Measurements from ENCODE around the gene FTCD.
"Not testable (repeated sequence)": the region's sequence is repeated elsewhere in the genome, so short reads cannot be mapped to it uniquely, and the experiment has no call there.

FTCD gene

DNA sequence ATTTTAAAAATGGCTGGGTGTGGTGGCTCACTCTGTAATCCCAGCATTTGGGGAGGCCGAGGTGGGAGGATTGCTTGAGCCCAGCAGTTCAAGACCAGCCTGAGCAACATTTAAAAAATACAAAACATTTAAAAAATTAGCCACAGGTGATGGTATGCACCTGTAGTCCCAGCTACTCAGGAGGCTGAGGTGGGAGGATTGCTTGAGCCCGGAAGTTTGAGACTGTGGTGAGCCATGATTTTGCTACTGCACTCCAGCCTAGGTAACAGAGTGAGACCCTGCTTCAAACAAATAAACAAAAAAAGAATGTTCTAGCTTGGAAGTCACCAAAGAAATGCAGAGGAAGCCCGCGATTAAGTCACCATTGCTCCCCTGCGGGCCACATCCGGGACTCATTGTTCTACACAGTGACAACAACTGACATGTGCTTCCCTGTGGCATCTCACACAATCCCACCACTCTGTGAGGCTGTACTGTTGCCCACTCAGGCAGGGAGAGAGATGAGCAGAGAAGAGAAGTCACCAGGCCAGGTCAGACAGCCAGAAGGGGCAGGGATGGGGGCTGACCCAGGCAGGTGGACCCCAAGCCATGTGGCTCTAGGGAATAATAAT is 47.3 kb upstream of the FTCD start:
- Histone ChIP-seq H3K27ac (ENCODE audit: low read length) (no peak overlapping the region), H4K20me1 (ENCODE audit: insufficient read depth, low read length) (peaks cover 12% of the 10 kb centered on the region), H3K27me3 (ENCODE audit: insufficient read depth, low read length, poor library complexity) (no peaks in the 10 kb centered on the region), H3K79me2 (ENCODE audit: insufficient read depth, low read length) (no peaks in the 10 kb centered on the region), H3K4me1 (ENCODE audit: insufficient read depth, low read length) (no peaks in the 10 kb centered on the region), H3K4me3 (ENCODE audit: low read depth in 1 of 2, low read length in 2 of 2) (no peak overlapping the region), H3K4me2 (ENCODE audit: insufficient read depth, low read length) (no peak overlapping the region), H3K9ac (ENCODE audit: low read depth, low read length) (no peak overlapping the region), H2AFZ (ENCODE audit: low read depth, low read length) (no peak overlapping the region), H3K36me3 (ENCODE audit: insufficient read depth, low read length) (peaks cover 73% of the 10 kb centered on the region), H3K9me3 (ENCODE audit: insufficient read depth, low read length, severe bottlenecking) (no peaks in the 10 kb centered on the region)
- no peak for ATAC-seq (ENCODE audit: insufficient read depth, low read depth)
- no peak for DNase-seq
- TF ChIP-seq, protein P1, sequence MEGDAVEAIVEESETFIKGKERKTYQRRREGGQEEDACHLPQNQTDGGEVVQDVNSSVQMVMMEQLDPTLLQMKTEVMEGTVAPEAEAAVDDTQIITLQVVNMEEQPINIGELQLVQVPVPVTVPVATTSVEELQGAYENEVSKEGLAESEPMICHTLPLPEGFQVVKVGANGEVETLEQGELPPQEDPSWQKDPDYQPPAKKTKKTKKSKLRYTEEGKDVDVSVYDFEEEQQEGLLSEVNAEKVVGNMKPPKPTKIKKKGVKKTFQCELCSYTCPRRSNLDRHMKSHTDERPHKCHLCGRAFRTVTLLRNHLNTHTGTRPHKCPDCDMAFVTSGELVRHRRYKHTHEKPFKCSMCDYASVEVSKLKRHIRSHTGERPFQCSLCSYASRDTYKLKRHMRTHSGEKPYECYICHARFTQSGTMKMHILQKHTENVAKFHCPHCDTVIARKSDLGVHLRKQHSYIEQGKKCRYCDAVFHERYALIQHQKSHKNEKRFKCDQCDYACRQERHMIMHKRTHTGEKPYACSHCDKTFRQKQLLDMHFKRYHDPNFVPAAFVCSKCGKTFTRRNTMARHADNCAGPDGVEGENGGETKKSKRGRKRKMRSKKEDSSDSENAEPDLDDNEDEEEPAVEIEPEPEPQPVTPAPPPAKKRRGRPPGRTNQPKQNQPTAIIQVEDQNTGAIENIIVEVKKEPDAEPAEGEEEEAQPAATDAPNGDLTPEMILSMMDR (IDR thresholded peaks at IDR 0.05; ENCODE audit: borderline replicate concordance, extremely low read depth, low read length, poor library complexity, severe bottlenecking): no peak
- no peak for TF ChIP-seq EZH2 (IDR thresholded peaks at IDR 0.05; ENCODE audit: borderline replicate concordance, low read depth, low read length, severe bottlenecking)

DNA sequence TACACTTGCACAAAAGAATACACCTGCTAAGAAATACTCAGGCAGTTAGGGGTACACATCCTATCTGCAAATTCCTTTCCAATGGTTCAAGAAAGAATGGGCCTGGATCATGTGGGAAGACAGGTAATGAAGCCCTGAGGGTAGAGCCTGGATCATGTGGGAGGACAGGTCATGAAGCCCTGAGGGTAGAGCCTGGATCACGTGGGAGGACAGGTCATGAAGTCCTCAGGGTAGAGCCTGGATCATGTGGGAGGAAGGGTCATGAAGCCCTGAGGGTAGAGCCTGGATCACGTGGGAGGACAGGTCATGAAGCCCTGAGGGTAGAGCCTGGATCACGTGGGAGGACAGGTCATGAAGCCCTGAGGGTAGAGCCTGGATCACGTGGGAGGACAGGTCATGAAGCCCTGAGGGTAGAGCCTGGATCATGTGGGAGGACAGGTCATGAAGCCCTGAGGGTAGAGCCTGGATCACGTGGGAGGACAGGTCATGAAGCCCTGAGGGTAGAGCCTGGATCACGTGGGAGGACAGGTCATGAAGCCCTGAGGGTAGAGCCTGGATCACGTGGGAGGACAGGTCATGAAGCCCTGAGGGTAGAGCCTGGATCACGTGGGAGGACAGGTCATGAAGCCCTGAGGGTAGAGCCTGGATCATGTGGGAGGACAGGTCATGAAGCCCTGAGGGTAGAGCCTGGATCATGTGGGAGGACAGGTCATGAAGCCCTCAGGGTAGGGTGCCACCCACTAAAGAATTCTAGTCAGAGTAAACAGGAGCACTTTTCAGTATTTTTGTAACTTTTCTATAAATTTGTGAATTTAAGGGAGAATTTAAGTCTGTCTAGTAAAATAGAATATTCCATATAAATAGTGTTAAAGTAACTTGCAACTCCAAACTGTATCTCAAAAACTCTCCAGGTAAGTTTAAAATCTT is 45.8 kb upstream of the FTCD start:
- not testable (repeated sequence) for H3K79me2 ChIP-seq (ENCODE audit: insufficient read depth, low read length); H3K9me3 ChIP-seq (ENCODE audit: insufficient read depth, low read length, severe bottlenecking); H2AFZ ChIP-seq (ENCODE audit: low read depth, low read length); H3K9ac ChIP-seq (ENCODE audit: low read depth, low read length); H3K4me1 ChIP-seq (ENCODE audit: insufficient read depth, low read length); ATAC-seq (ENCODE audit: insufficient read depth, low read depth); H3K4me2 ChIP-seq (ENCODE audit: insufficient read depth, low read length); H3K4me3 ChIP-seq (ENCODE audit: low read depth in 1 of 2, low read length in 2 of 2); DNase-seq; H3K27ac ChIP-seq (ENCODE audit: low read length); H3K27me3 ChIP-seq (ENCODE audit: insufficient read depth, low read length, poor library complexity); H4K20me1 ChIP-seq (ENCODE audit: insufficient read depth, low read length)
- H3K36me3 ChIP-seq (ENCODE audit: insufficient read depth, low read length): peaks cover 70% of the 10 kb centered on the region

DNA sequence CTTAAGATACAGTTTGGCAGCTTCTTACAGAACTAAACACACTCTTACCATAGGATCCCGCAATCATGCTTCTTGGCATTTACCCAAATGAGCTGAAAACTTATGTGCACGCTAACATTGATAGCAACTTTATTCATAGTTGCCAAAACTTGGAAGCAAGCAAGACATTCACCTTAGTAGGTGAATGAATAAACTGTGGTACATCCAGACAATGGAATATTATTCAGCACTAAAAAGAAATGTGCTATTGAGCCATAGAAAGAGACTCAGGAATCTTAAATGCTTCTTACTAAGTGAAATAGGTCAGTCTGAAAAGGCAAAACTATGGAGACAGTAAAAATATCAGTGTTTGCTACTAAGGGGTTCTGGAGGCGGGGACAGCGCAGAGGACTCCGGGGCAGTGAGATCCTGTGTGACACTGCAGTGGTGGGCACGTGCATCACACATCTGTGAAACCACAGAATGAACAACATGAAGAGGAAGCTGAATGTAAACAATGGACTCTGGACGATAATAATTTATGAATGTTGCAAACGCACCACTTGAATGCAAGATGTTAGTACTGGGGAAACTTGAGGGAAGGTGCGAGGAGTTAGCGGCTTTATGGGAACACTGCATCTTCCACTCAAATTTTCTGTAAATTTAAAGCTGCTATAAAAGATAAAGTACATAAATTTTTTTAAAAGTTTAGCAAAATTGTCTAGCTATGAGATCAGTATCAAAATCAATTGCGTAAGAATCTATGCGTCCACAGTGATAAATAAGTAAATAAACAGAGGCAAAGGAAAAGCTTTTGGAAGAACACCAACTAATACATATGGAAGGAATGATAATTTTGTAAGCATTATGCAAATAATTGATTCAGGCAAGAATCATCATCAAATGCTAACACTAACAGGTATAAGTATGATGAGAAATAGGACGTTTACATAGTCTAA is 44.3 kb upstream of the FTCD start:
- Histone ChIP-seq H3K4me1 (ENCODE audit: insufficient read depth, low read length) (no peaks in the 10 kb centered on the region), H3K4me2 (ENCODE audit: insufficient read depth, low read length) (no peak overlapping the region), H3K9me3 (ENCODE audit: insufficient read depth, low read length, severe bottlenecking) (no peaks in the 10 kb centered on the region), H3K27me3 (ENCODE audit: insufficient read depth, low read length, poor library complexity) (no peaks in the 10 kb centered on the region), H3K79me2 (ENCODE audit: insufficient read depth, low read length) (no peaks in the 10 kb centered on the region), H3K36me3 (ENCODE audit: insufficient read depth, low read length) (peaks cover 70% of the 10 kb centered on the region), H3K27ac (ENCODE audit: low read length) (no peak overlapping the region), H4K20me1 (ENCODE audit: insufficient read depth, low read length) (peaks cover 3% of the 10 kb centered on the region), H2AFZ (ENCODE audit: low read depth, low read length) (no peak overlapping the region), H3K9ac (ENCODE audit: low read depth, low read length) (no peak overlapping the region), H3K4me3 (ENCODE audit: low read depth in 1 of 2, low read length in 2 of 2) (no peak overlapping the region)
- no peak for DNase-seq
- no peak for TF ChIP-seq EZH2 (IDR thresholded peaks at IDR 0.05; ENCODE audit: borderline replicate concordance, low read depth, low read length, severe bottlenecking)
- TF ChIP-seq, protein P1 (IDR thresholded peaks at IDR 0.05; ENCODE audit: borderline replicate concordance, extremely low read depth, low read length, poor library complexity, severe bottlenecking): no peak
- ATAC-seq (ENCODE audit: insufficient read depth, low read depth): no peak

Measured in DND-41 (cell line).